Karpas-422 (cell line): ENCODE data around the gene MMEL1. TPM values are rescaled to one million over a fixed set of nuclear protein-coding genes. Genes with fewer than 3 reads are reported as not detected.

Experiments used
- DNase-seq: peaks from one replicate; pipeline ENCODE4 v3.0.0-alpha.2; 2015
- H2AFZ ChIP-seq: fragments of 200-600 bp; sonication (generic); 2 replicates; pipeline ENCODE4 v1.6.1; 2014; ENCODE audit warnings: antibody characterized with exemption, low read length, mixed read lengths
- H3K27ac ChIP-seq: fragments of 200-600 bp; sonication (generic); 2 replicates; pipeline ENCODE4 v1.5.1; 2014; ENCODE audit warnings: mild to moderate bottlenecking, low read length, moderate library complexity
- H3K27me3 ChIP-seq: fragments of 200-600 bp; sonication (generic); 2 replicates; pipeline ENCODE4 v1.6.1; 2014; ENCODE audit warnings: low read length, mixed read lengths
- H3K36me3 ChIP-seq: fragments of 200-600 bp; sonication (generic); 2 replicates; pipeline ENCODE4 v1.6.1; 2014; ENCODE audit warnings: low read length, mixed read lengths; ENCODE audit not compliant: insufficient read depth
- H3K4me1 ChIP-seq: fragments of 200-600 bp; sonication (generic); 2 replicates; pipeline ENCODE4 v1.6.1; 2014; ENCODE audit warnings: mild to moderate bottlenecking, low read length, mixed read lengths
- H3K4me2 ChIP-seq: fragments of 200-600 bp; sonication (generic); 2 replicates; pipeline ENCODE4 v1.6.1; 2014; ENCODE audit warnings: low read length, low read depth, mild to moderate bottlenecking; ENCODE audit not compliant: poor library complexity, severe bottlenecking
- H3K4me3 ChIP-seq: fragments of 200-600 bp; sonication (generic); 2 replicates; pipeline ENCODE4 v1.5.1; 2014; ENCODE audit warnings: mild to moderate bottlenecking, antibody characterized with exemption, low read length, mixed read lengths
- H3K79me2 ChIP-seq: fragments of 200-600 bp; sonication (generic); 2 replicates; pipeline ENCODE4 v1.6.1; 2014; ENCODE audit warnings: mild to moderate bottlenecking, low read length, mixed read lengths
- H3K9ac ChIP-seq: fragments of 200-600 bp; sonication (generic); 2 replicates; pipeline ENCODE4 v1.6.0; 2014; ENCODE audit warnings: low read length
- H3K9me2 ChIP-seq: fragments of 200-600 bp; sonication (generic), shearing (Covaris generic); replicated peaks from 2 replicates; pipeline ENCODE4 v1.6.0; 2014; ENCODE audit warnings: mild to moderate bottlenecking, low read length, moderate library complexity; ENCODE audit not compliant: insufficient read depth
- H3K9me3 ChIP-seq: fragments of 300-700, 200-600 bp; sonication (generic); 2 replicates; pipeline ENCODE4 v1.6.1; 2014; ENCODE audit warnings: low read length, mixed read lengths
- H4K20me1 ChIP-seq: fragments of 200-600 bp; sonication (generic); 2 replicates; pipeline ENCODE4 v1.6.1; 2014; ENCODE audit warnings: mild to moderate bottlenecking, antibody characterized with exemption, low read length, low read depth; ENCODE audit not compliant: insufficient read depth
- total RNA-seq: library from RNA; depleted of rRNA; stranded (reverse); fragments of >200 nt; shearing (Covaris generic); gene quantifications from 2 replicates; pipeline ENCODE4 v1.2.3, GENCODE V29; 2014; ENCODE audit warnings: low replicate concordance

Gene MMEL1
- total RNA-seq, 1 experiment from 2014 or later: not detected

DNA sequence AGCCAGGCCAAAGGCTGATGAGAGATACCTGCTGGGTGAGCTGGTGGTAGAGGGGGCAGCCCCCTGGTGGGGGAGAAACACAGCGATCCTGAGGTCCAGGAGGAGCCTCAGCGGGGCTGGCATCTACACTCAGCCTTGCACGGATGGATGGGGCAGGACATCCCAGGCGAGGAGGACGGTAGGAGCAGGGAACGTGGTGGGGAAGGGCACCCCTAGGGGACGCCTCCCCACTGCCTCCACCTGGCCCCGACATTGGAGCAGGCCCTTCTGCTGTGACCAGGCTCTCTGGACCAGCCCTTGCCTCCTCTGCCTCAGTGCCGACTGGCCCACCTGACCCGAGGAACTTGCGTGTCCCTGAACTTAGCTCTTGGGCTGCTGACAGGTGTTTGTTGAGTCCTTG is 6.4 kb upstream of the MMEL1 start:
- Histone ChIP-seq H3K4me1 (peaks cover 13% of the 10 kb centered on the region), H4K20me1 (no peaks in the 10 kb centered on the region), H3K36me3 (no peaks in the 10 kb centered on the region), H3K9me3 (no peaks in the 10 kb centered on the region), H3K27ac (no peak overlapping the region), H3K79me2 (no peaks in the 10 kb centered on the region), H3K9me2 (no peaks in the 10 kb centered on the region), H2AFZ (no peak overlapping the region), H3K4me3 (no peak overlapping the region), H3K4me2 (no peak overlapping the region), H3K27me3 (peaks cover 5% of the 10 kb centered on the region; the same call in 1 of the 2 replicates), H3K9ac (no peak overlapping the region)
- DNase-seq: no peak

GRCh38 chr1:2638466-2639115 is 5.8 kb upstream of the MMEL1 start:
- Histone ChIP-seq H2AFZ (no peak overlapping the region), H3K4me2 (no peak overlapping the region), H3K4me1 (peaks cover 13% of the 10 kb centered on the region), H3K36me3 (no peaks in the 10 kb centered on the region), H3K4me3 (no peak overlapping the region), H3K79me2 (no peaks in the 10 kb centered on the region), H4K20me1 (no peaks in the 10 kb centered on the region), H3K9me2 (no peaks in the 10 kb centered on the region), H3K27ac (no peak overlapping the region), H3K9me3 (no peaks in the 10 kb centered on the region), H3K27me3 (peaks cover 5% of the 10 kb centered on the region; the same call in 1 of the 2 replicates), H3K9ac (no peak overlapping the region)
- DNase-seq: no peak

DNA sequence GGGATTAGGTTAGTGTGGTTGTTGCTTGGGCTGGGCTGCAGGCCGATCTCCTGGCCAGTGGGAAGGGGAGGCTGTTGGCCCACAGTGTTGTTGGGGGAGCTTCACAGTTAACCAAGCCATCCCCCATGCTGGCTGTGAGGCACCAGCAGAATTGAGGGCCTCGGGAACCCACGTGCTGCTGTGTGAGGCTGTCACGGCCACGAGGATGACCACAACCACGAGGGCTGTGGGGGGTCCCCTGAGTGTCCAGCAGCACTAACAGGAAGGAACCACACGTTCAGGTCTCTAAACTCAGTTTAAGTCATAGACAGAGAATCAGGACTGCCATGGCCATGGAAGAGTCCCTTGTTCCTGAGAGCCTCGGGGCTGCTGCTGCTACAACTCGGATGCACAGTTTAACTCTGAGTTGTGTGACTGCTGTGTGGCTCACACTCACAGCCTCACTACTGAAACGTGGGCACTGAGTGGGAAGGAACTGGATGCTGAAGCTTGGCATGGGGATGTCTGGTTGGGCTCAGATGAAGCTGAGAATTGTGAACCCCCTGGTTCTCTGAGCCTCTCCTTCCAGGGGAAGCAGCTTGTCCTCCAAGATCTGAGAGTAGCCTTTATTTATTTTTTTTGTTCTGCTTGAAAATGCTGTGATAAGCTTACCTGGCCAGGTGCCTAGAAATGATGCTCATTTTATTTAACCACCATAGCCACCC is 4.8 kb upstream of the MMEL1 start:
- no peaks in the 10 kb centered on the region for H3K9me3 ChIP-seq
- H2AFZ ChIP-seq: no peak overlapping the region
- no peak overlapping the region for H3K27ac ChIP-seq
- H3K4me2 ChIP-seq: no peak overlapping the region
- no peaks in the 10 kb centered on the region for H3K9me2 ChIP-seq
- H3K79me2 ChIP-seq: no peaks in the 10 kb centered on the region
- H3K9ac ChIP-seq: no peak overlapping the region
- no peaks in the 10 kb centered on the region for H3K36me3 ChIP-seq
- no peak for DNase-seq
- peaks cover 7% of the 10 kb centered on the region for H3K4me1 ChIP-seq
- H3K27me3 ChIP-seq: peaks cover 5% of the 10 kb centered on the region; the same call in 1 of the 2 replicates
- no peak overlapping the region for H3K4me3 ChIP-seq
- H4K20me1 ChIP-seq: no peaks in the 10 kb centered on the region

DNA sequence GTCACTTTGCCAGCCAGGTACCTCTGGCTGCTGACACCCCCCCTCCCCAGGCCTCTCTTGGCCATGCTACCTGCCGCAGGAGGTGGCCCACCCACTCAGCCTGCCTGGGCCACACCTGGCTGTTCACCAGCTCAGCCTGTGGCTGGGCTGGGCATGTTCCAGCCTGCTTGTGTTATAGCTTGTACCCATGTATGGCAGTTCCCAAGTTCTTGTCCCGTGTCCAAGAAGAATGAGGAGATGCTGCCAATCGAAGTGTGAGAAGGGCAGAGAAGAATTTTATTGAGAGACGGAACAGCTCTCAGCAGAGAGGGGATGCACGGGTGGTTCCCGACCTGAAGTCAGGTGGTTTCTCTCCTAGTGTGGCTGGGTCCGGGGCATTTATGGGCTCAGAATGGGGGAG is 3.9 kb upstream of the MMEL1 start:
- H3K36me3 ChIP-seq: no peaks in the 10 kb centered on the region
- no peak overlapping the region for H3K9ac ChIP-seq
- H3K9me3 ChIP-seq: no peaks in the 10 kb centered on the region
- no peaks in the 10 kb centered on the region for H3K9me2 ChIP-seq
- H3K27me3 ChIP-seq: peaks cover 5% of the 10 kb centered on the region; the same call in 1 of the 2 replicates
- H3K79me2 ChIP-seq: no peaks in the 10 kb centered on the region
- H3K4me3 ChIP-seq: no peak overlapping the region
- no peaks in the 10 kb centered on the region for H4K20me1 ChIP-seq
- no peak for DNase-seq
- H2AFZ ChIP-seq: no peak overlapping the region
- H3K4me2 ChIP-seq: no peak overlapping the region
- H3K27ac ChIP-seq: no peak overlapping the region
- H3K4me1 ChIP-seq: no peaks in the 10 kb centered on the region

- no peak overlapping the region for H3K9ac ChIP-seq
- H3K9me2 ChIP-seq: no peaks in the 10 kb centered on the region
- no peak overlapping the region for H2AFZ ChIP-seq
- no peaks in the 10 kb centered on the region for H3K9me3 ChIP-seq
- no peaks in the 10 kb centered on the region for H3K36me3 ChIP-seq
- H3K4me1 ChIP-seq: no peaks in the 10 kb centered on the region
- H3K27me3 ChIP-seq: peaks cover 5% of the 10 kb centered on the region; the same call in 1 of the 2 replicates
- H3K4me3 ChIP-seq: no peak overlapping the region
- H3K4me2 ChIP-seq: no peak overlapping the region
- no peak overlapping the region for H3K27ac ChIP-seq
- H3K79me2 ChIP-seq: no peaks in the 10 kb centered on the region
- no peak for DNase-seq
- H4K20me1 ChIP-seq: no peaks in the 10 kb centered on the region
Observed at GRCh38 chr1:2635361-2636010, 2.7 kb upstream of the MMEL1 start.

DNA sequence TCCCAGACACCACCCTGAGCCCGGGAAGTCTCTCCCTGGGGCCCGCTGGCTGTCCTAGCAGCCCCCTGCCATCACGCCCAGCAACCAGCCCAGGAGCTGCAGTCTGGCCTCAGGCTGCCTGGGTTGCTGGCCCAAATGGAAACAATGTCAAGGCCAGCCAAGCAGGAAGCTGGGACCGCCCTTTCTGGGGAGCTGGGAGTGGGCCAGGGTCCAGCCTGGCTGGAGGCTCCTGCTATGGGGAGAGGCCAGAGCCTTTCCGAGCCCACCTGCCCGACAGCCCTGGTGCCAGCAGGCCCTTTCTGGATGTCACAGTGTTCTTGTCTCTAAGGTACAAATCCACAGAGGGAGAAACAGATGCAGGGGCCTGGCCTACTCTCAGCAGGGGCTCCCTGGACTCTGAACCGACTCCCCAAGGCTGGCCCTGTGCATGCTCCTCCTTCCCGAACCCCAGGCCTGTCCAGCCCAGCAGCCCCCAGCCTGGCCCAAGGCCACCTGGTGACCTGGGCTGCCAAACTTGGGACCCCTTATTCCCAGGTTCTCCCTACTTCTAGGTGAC is 1.2 kb upstream of the MMEL1 start:
- H3K27me3 ChIP-seq: peaks cover 5% of the 10 kb centered on the region; the same call in 1 of the 2 replicates
- no peak overlapping the region for H3K4me2 ChIP-seq

DNA sequence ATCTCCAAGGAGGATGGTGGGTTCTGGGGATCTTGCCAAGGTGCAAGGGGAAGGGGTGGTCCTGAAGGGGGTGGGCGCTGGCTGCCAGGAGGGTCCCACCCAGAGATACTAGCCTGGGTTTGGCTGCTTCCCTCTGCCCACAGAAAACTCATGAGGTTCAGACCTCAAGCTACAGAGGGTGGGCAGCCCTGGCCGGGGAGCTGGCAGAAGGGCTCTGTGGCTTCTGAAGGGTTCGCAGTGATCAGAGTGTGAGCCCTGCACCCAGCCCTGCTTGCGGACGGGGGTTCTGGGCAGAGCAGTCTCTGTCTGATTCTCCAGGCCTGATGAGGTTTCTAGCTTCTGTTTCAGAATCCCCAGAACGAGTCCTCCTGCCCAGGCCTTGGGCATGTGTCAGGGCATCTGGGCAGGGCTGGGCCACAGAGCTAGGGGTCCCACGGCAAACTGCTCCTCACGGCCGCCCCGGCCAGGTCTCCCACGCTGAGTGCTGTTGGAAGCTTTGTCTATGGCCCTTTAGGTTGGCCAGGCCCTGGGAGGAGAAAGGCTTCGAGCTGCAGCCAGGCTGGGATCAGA is 635 bp upstream of the MMEL1 start:
- no peaks in the 10 kb centered on the region for H4K20me1 ChIP-seq
- no peak overlapping the region for H3K4me2 ChIP-seq
- H3K9me3 ChIP-seq: no peaks in the 10 kb centered on the region
- no peaks in the 10 kb centered on the region for H3K79me2 ChIP-seq
- H3K27me3 ChIP-seq: peaks cover 5% of the 10 kb centered on the region; the same call in 1 of the 2 replicates
- H2AFZ ChIP-seq: no peak overlapping the region
- H3K4me3 ChIP-seq: no peak overlapping the region
- no peak overlapping the region for H3K9ac ChIP-seq
- no peaks in the 10 kb centered on the region for H3K9me2 ChIP-seq
- no peak overlapping the region for H3K27ac ChIP-seq
- no peaks in the 10 kb centered on the region for H3K4me1 ChIP-seq
- no peak for DNase-seq
- no peaks in the 10 kb centered on the region for H3K36me3 ChIP-seq

More for the DNA sequence above, 1.2 kb upstream of the MMEL1 start:
- Histone ChIP-seq H3K9me2 (no peaks in the 10 kb centered on the region), H3K4me1 (no peaks in the 10 kb centered on the region), H3K9me3 (no peaks in the 10 kb centered on the region), H3K4me3 (no peak overlapping the region), H3K27ac (no peak overlapping the region), H2AFZ (no peak overlapping the region), H3K79me2 (no peaks in the 10 kb centered on the region), H3K9ac (no peak overlapping the region), H3K36me3 (no peaks in the 10 kb centered on the region), H4K20me1 (no peaks in the 10 kb centered on the region)
- no peak for DNase-seq

DNA sequence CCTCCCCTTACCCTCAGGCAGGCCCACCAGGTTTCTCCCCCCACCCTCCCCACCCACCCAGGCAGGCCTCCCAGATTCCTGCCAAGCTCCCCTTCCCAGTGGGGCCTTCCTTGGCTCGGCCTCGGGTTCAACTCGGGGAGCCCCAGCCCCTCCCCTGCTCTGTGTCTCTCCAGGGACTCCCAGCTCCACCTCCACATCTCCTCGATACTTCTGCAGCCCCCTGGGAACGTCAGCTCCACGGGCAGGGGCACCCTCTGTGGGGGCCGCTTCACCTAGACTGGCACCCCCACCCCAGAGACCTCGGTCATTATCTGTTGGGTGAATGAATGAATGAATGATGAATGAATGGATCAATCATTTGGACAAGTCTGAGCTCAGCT is 775 bp downstream of the MMEL1 start:
- no peak overlapping the region for H3K4me3 ChIP-seq
- no peaks in the 10 kb centered on the region for H3K9me3 ChIP-seq

More for the DNA sequence above, 775 bp downstream of the MMEL1 start:
- H3K27me3 ChIP-seq: peaks cover 3% of the 10 kb centered on the region; the same call in 1 of the 2 replicates
- H3K27ac ChIP-seq: no peak overlapping the region
- no peaks in the 10 kb centered on the region for H3K36me3 ChIP-seq
- no peaks in the 10 kb centered on the region for H3K4me1 ChIP-seq
- no peak overlapping the region for H3K9ac ChIP-seq
- H3K79me2 ChIP-seq: no peaks in the 10 kb centered on the region
- no peaks in the 10 kb centered on the region for H3K9me2 ChIP-seq
- H4K20me1 ChIP-seq: no peaks in the 10 kb centered on the region
- DNase-seq: no peak
- no peak overlapping the region for H2AFZ ChIP-seq
- no peak overlapping the region for H3K4me2 ChIP-seq
